ENCODE data around the gene LSM12. TPM values are rescaled to one million over a fixed set of nuclear protein-coding genes. Genes with fewer than 3 reads are reported as not detected.
A peak's percentile ranks its signal among the peaks of the same experiment; 100 is the strongest.

Gene LSM12
- total RNA-seq, 2 donors from 2014 or later = 24.9 to 30.8 TPM

DNA sequence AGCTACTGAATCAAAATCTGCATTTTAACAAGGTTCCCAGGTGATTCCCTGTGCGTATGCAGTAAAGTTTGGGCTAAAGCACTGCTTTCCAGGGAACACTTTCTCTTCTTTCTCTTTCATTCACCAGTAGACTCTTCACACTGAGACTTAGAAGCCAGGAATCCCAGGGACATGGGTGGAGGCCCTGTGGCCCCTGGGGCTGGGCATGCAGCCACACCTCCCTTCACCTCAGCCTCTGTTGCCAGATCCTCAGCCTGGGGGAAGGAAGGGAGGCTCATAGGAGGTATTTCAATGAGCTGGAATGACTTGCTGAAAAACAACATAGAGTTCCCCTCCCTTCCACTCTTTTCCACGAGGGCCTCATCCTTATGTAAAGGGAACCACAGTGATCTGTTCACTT is 5.3 kb upstream of the LSM12 start:
- ATAC-seq (ENCODE audit: insufficient number of reproducible peaks, low FRiP score, low read depth) (no peak), DNase-seq (ENCODE audit: low spot score) (no peak)
- no peaks in the 10 kb centered on the region for H3K27me3 ChIP-seq (replicated peaks; ENCODE audit: insufficient read depth)
- H3K4me1 ChIP-seq (ENCODE audit: control insufficient read depth in 1 of 2, low read depth in 2 of 2) = peaks cover 22 to 35% of the 10 kb centered on the region in 2 donors
- TF ChIP-seq, protein P1, sequence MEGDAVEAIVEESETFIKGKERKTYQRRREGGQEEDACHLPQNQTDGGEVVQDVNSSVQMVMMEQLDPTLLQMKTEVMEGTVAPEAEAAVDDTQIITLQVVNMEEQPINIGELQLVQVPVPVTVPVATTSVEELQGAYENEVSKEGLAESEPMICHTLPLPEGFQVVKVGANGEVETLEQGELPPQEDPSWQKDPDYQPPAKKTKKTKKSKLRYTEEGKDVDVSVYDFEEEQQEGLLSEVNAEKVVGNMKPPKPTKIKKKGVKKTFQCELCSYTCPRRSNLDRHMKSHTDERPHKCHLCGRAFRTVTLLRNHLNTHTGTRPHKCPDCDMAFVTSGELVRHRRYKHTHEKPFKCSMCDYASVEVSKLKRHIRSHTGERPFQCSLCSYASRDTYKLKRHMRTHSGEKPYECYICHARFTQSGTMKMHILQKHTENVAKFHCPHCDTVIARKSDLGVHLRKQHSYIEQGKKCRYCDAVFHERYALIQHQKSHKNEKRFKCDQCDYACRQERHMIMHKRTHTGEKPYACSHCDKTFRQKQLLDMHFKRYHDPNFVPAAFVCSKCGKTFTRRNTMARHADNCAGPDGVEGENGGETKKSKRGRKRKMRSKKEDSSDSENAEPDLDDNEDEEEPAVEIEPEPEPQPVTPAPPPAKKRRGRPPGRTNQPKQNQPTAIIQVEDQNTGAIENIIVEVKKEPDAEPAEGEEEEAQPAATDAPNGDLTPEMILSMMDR (IDR thresholded peaks at IDR 0.05) = no peak
- H3K9me3 ChIP-seq = no peaks in the 10 kb centered on the region
- peak overlapping the region; percentile 76 to 91 for H3K27ac ChIP-seq
- peaks cover 20% of the 10 kb centered on the region for H3K36me3 ChIP-seq
- peak overlapping the region; percentile 93 for H3K4me3 ChIP-seq

DNA sequence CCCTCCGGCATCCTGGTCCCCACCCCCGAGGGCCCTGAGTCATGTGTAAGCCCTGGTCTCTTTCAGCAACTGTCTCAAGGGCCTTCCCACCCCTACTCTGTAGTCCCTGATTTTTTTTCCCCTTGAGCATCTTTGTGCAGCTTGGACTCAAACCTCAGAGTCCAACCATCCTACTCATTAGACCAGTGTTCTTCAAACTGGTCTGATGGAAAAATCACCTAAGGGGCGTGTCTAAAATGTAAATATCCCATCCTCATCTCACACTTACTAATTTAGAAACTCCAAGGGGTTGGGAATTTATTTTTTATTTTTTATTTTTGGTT is 4.7 kb upstream of the LSM12 start:
- Histone ChIP-seq H3K9me3 (no peaks in the 10 kb centered on the region), H3K27ac (peak overlapping the region; percentile 76 to 91), H3K27me3 (replicated peaks; ENCODE audit: insufficient read depth) (no peaks in the 10 kb centered on the region), H3K36me3 (peaks cover 15% of the 10 kb centered on the region), H3K4me3 (peak overlapping the region; percentile 93), H3K4me1 (ENCODE audit: control insufficient read depth in 1 of 2, low read depth in 2 of 2) (peaks cover 22 to 36% of the 10 kb centered on the region in 2 donors)
- TF ChIP-seq, protein P1 (IDR thresholded peaks at IDR 0.05) = no peak
- DNase-seq (ENCODE audit: low spot score) = no peak
- ATAC-seq (ENCODE audit: insufficient number of reproducible peaks, low FRiP score, low read depth) = peak; percentile 8

DNA sequence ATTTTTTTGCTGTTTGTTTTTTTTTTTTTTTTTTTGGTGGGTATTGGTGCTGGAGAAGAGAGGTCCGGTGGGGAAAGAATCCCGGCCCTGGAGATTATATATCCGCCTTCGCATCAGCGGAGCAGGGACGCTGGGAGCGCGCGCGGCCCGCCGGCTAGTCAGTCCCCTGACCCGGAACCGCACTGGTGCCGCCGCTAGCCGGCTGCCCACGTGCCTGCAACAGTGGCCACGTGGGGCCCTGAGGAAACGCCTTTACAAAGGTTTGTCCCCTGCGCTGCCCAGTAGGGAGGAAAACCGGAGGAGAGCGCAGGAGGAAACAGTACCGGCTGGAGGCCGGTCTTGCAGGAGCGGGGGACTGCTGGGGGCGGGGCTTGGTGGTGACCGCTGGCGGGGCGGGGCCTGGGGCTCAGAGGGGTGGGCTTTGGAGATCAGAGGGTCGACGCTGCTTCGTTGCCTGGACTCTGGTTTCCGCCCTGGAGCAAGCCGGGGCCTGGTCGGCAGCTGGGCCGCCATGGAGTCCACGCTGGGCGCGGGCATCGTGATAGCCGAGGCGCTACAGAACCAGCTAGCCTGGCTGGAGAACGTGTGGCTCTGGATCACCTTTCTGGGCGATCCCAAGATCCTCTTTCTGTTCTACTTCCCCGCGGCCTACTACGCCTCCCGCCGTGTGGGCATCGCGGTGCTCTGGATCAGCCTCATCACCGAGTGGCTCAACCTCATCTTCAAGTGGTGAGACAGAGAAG is 4.2 kb upstream of the LSM12 start, which contains the start of gene G6PC3:
TSS of gene G6PC3 (plus strand) at position 281 of the 743 bp plus-strand sequence. CDS start at position 512, 231 bp downstream.
- Histone ChIP-seq H3K36me3 (peaks cover 11% of the 10 kb centered on the region), H3K9me3 (no peaks in the 10 kb centered on the region), H3K27me3 (replicated peaks; ENCODE audit: insufficient read depth) (no peaks in the 10 kb centered on the region), H3K4me1 (ENCODE audit: control insufficient read depth in 1 of 2, low read depth in 2 of 2) (peaks cover 22 to 38% of the 10 kb centered on the region in 2 donors), H3K4me3 (peak within 1 kb of the TSS; percentile 93), H3K27ac (peak within 1 kb of the TSS; percentile 91)
- TF ChIP-seq, protein P1 (IDR thresholded peaks at IDR 0.05) = no peak
- ATAC-seq (ENCODE audit: insufficient number of reproducible peaks, low FRiP score, low read depth) (peak; percentile 79), DNase-seq (ENCODE audit: low spot score) (peak; percentile 80)

DNA sequence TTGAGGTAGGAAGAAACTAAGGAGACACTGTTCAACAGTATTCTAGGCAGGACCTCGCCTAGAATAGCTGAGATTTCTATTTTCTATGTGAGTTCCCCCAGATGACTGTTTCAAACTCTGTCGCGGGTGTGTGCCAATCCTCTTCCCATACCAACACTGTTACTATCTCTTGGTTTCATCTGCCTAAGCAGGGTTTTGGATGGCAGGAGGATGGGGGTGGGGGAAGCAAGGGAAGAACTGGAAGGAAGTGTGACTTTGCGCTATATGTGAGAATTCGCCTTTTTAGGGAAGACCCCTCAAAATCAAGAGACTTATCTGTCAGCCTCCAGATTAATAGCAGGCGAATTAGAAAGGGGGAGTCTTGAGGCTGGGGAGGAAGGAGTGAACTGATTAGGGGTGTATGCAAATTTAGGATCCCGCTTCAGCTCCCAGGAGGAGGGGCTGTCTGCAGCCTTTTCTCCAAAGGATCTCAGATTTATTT is 3.5 kb upstream of the LSM12 start:
- peaks cover 5% of the 10 kb centered on the region for H3K36me3 ChIP-seq
- H3K4me1 ChIP-seq (ENCODE audit: control insufficient read depth in 1 of 2, low read depth in 2 of 2) = peaks cover 25 to 45% of the 10 kb centered on the region in 2 donors
- DNase-seq (ENCODE audit: low spot score) (no peak), ATAC-seq (ENCODE audit: insufficient number of reproducible peaks, low FRiP score, low read depth) (no peak)
- TF ChIP-seq, protein P1 (IDR thresholded peaks at IDR 0.05) = no peak
- H3K9me3 ChIP-seq = no peaks in the 10 kb centered on the region
- peak overlapping the region; percentile 91 for H3K27ac ChIP-seq
- peak overlapping the region; percentile 93 for H3K4me3 ChIP-seq
- H3K27me3 ChIP-seq (replicated peaks; ENCODE audit: insufficient read depth) = no peaks in the 10 kb centered on the region

DNA sequence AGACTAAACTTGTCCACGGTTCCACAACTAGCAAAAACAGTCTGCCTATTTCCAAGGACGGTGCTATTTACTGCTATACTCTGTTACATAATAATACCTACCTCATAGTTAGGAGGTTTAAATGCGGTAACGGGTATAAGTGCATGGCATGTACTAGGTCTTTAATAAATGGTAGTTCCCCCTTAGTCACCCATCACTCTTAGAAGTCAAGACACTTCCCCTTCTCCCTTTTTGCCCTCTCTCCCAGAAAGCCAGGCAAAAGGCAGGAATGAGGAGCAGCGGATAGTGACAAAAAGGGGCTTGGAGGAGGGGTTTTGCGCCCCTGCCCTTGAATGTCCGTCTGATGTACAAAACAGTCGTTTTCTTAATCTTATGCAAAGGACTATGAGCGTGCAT is 1.1 kb upstream of the LSM12 start:
- Histone ChIP-seq H3K4me1 (ENCODE audit: control insufficient read depth in 1 of 2, low read depth in 2 of 2) (peaks cover 25 to 39% of the 10 kb centered on the region in 2 donors), H3K27me3 (replicated peaks; ENCODE audit: insufficient read depth) (no peaks in the 10 kb centered on the region), H3K4me3 (no peak overlapping the region), H3K36me3 (peaks cover under 1% of the 10 kb centered on the region), H3K27ac (peak overlapping the region in 1 of 2 donors; percentile 86), H3K9me3 (no peaks in the 10 kb centered on the region)
- DNase-seq (ENCODE audit: low spot score) (no peak), ATAC-seq (ENCODE audit: insufficient number of reproducible peaks, low FRiP score, low read depth) (no peak)
- TF ChIP-seq, protein P1 (IDR thresholded peaks at IDR 0.05) = no peak
